ENCODE measurements around the gene TMOD2.

TMOD2 gene

GRCh38 chr15:51736069-51736468 is 15.3 kb upstream of the TMOD2 start:
- DNase-seq, result no peak

- peak; percentile 15 for DNase-seq
These were observed 14.5 kb upstream of the TMOD2 start for GRCh38 chr15:51736751-51737521.

DNA sequence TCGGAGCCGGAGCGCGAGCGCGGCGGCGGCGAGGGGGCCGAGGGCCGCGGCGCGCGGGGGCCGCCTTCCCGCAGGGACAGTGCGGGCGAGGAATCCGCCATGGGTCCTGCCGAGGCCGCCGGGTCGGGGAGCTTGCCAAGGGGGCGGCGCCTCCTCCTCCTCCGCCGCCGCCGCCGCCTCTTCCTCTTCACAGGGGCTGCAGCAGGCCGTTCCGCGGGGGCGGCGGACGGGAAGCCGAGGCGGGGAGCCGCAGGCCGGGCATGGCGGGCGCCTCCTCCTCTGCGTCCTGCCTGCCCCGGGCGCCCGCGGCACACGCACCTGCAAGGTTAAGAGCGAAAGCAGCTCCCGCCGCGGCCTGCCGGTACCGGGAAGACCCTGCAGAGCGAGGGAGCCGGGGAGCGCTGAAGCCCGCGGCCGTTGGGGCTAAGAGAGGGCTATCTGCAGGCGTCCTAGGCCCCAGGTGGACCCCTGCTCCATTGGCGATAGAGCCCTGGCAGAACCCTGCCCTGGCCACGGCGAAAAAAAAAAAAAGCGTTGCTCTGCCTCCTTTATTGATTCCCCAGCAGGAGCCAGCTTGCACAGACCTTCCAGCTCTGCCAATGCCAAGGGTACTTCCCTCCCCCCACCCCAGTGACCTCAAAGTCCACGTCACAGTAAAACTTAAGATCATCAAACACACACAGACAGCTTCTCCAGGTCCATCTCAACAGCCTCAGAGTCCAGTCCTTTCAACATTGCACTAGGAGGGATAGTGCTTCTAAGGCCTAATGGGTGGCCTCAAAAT is 13.7 kb upstream of the TMOD2 start, which contains the start of gene LYSMD2:
LYSMD2 (minus strand) TSS at position 134 of the 784 bp plus-strand sequence; CDS start at position 101, 33 bp downstream.
- DNase-seq, result peak; percentile 62

GRCh38 chr15:51738553-51738952 is 12.8 kb upstream of the TMOD2 start:
- no peak for DNase-seq

GRCh38 chr15:51739061-51739712 is 12.2 kb upstream of the TMOD2 start:
- DNase-seq, result no peak

GRCh38 chr15:51749307-51749706 is 2.1 kb upstream of the TMOD2 start:
- no peak for DNase-seq

DNA sequence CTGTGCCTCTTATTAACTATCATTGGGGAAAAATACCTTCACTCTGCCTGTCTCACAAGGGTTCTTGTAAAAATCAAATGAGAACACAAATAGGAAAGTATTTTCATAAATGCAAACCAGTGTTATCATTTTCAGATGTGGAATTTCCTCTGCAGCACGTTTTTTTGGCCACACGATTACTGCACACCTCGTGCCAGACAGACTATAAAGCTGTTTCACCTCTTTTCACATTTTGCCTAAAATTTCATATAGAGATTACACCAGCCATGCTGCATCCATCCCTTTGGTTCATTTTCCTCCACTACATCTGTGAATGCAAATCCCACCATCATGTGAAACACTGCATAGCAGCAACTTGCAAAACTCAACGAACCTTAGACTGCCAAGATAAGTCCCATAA is 1.2 kb upstream of the TMOD2 start:
- no peak for DNase-seq

- peak; percentile 33 for DNase-seq
These were observed 593 bp downstream of the TMOD2 start for GRCh38 chr15:51751697-51752683.

GRCh38 chr15:51752888-51753287 is 1.5 kb downstream of the TMOD2 start:
- DNase-seq, result no peak

- no peak for DNase-seq
These were observed 2.9 kb downstream of the TMOD2 start for GRCh38 chr15:51754267-51754666.

DNA sequence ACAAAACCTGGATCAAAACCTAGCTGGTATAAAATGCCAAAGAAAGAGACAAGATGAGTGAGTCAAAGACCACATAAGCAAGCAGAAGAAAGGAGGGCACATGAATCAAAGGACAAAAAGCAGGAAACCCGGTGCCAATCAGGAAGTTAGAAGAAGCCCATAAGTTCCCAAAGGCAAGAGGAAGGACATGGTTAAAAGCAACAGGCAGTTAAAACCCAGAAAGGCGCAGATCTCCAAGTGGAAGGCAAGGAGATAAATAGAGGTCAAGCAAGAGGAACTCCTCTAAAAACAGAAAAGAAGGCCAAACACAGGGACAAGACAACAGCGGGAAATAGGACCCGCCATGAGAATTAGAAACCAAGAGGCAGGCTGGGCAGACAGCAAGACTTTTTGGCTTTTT is 4.4 kb downstream of the TMOD2 start:
- DNase-seq, result no peak

GRCh38 chr15:51756482-51756881 is 5.1 kb downstream of the TMOD2 start:
- no peak for DNase-seq

DNA sequence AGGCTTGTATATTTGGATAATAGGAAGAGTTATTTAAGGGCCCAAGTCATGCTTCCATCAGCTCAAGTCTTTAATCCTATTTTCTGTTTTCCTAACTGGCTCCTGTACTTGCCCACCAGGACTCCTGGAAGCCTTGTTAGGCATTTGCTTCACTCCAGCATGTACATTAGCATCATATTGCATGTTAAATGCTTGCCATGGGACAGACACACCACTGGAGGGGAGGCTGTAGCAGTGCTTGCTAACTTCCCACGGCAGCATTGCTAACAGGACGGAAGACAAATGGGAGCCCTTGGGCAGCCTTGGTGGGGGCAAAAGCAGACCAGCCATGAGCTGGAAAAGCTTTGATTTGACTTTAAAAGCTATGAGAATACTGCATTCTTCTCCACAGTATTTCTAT is 6.1 kb downstream of the TMOD2 start:
- DNase-seq, result no peak

DNA sequence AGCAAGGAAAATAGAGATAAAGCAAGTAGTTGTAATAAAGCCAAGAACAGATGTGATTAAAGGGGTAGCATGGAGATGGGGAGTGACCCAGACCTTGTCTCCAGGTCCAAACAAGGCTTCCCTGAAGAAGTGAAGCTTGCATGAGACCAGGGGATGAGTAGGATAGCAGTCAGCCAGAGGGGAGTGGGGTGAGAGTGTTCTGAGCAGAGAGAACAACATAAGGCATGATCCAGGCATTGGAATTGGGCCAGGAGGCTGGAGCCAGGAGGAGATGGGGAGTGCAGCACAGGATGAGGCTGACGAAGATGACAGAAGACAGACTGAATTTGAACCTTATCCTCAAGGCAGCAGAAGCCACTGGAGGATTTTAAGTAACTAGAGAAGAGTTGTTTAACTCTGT is 7.2 kb downstream of the TMOD2 start:
- DNase-seq, result peak; percentile 72

GRCh38 chr15:51759557-51760070 is 8.2 kb downstream of the TMOD2 start:
- DNase-seq, result peak; percentile 93

GRCh38 chr15:51760805-51761204 is 9.4 kb downstream of the TMOD2 start:
- DNase-seq, result no peak

- no peak for DNase-seq
These were observed 14.4 kb downstream of the TMOD2 start for GRCh38 chr15:51765751-51766150.

- no peak for DNase-seq
These were observed 14.9 kb downstream of the TMOD2 start for GRCh38 chr15:51766341-51766740.

GRCh38 chr15:51768018-51768417 is 16.6 kb downstream of the TMOD2 start:
- DNase-seq, result no peak

DNA sequence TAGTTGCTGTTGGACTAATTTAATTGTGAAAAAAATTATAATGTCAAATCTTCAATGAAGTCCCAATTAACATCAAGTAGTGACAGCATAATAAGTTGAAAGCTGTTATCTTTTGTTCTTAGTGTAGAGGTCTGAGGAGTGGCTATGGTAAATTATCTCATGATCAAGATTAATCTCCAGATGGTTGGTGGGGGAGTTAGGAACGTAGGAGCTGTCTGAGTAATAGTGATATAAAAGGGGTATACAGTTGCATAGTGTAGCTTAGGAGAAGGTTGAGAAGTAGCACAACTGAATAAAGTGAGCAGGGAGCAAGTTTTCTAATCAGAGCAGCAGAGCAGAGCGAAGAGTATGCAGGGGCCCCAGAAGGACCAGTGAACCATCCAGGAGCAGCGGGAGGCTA is 19.5 kb downstream of the TMOD2 start:
- no peak for DNase-seq

DNA sequence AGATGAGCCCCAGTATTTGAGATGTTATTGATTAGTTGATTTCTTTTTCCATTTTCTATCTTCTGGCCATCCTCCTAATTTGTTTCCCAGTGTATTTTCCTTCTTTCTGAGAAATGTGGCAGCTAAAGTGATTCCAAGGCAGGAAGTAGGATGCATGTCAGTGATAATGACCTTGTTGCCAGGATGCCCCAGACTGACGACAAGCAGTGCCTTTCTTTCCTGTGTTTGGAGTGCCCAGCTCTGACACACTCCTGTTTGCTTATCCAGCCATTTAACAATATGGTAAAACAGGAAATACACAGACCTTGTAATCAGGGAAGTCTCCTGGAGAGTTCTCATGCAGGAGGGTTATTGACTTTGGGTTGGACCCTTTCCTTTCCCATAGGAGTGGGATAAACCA is 20.4 kb downstream of the TMOD2 start:
- DNase-seq, result no peak

- no peak for DNase-seq
These were observed 23.5 kb downstream of the TMOD2 start for GRCh38 chr15:51774916-51775315.

Data from fibroblast of skin of back (primary cell).